ENCODE data around the gene USP20.

The USP20 gene

DNA sequence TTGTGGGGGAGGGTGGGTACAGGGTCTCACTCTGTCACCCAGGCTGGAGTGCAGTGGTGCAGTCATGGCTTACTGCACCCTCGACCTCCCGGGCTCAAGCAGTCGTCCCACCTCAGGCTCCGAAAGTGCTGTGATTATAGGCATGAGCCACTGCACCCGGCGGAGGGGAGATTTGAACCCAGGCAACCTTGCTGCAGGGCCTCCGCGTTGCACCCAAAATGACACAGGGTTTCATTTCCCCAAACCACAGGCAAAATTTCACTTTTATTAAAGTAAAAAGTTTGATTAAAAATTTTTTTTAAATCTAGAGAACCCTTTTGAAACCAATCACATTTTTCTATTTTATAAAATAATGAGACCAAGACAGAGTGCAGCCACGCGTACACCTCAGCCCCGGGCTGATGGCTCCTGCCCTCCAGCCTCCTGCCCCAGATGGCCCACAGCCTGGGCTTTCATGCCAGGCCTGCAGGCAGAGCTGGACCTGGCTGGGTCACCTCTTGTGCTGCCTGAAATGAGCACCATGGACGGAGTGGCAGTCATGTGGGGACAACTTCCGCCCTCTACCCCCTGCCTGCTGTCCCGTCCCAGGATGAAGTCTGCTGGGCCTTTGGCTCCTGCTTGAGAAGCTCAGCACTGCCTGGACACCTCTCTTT lies 30.5 kb downstream of the USP20 start:
- no peaks in the 10 kb centered on the region for H3K79me2 ChIP-seq (ENCODE audit: control insufficient read depth, insufficient read depth, low read length)
- H2AK5ac ChIP-seq (ENCODE audit: low read length) = no peak overlapping the region
- no peaks in the 10 kb centered on the region for H3K4me1 ChIP-seq (ENCODE audit: control insufficient read depth, low read depth, low read length)
- no peak overlapping the region for H2BK15ac ChIP-seq (replicated peaks; ENCODE audit: low read depth)
- H3K4ac ChIP-seq (ENCODE audit: low read depth, low read length) = no peak overlapping the region
- no peak overlapping the region for H3K4me3 ChIP-seq (ENCODE audit: low read length)
- no peak overlapping the region for H3K23ac ChIP-seq (ENCODE audit: low read length)
- no peak overlapping the region for H3K27ac ChIP-seq (ENCODE audit: low read depth, low read length)
- no peaks in the 10 kb centered on the region for H3K79me1 ChIP-seq (ENCODE audit: low read length)
- H3K4me2 ChIP-seq (ENCODE audit: low read length) = no peak overlapping the region
- no peak overlapping the region for H3K9ac ChIP-seq (ENCODE audit: low read length)
- H3K27me3 ChIP-seq (ENCODE audit: insufficient read depth, low read length, poor library complexity) = no peaks in the 10 kb centered on the region
- H4K5ac ChIP-seq (ENCODE audit: low read length) = no peak overlapping the region
- DNase-seq = no peak
- peaks cover 2% of the 10 kb centered on the region for H3K36me3 ChIP-seq (ENCODE audit: control insufficient read depth, insufficient read depth, low read length)
- no peak overlapping the region for H2BK120ac ChIP-seq (ENCODE audit: low read depth, low read length)
- no CpG with 5 or more reads among the region's 14 CpGs for WGBS (ENCODE audit: extremely low coverage, insufficient coverage, low lambda C conversion rate)
- no peak overlapping the region for H3K18ac ChIP-seq (ENCODE audit: low read length)
- no peak overlapping the region for H3K56ac ChIP-seq (ENCODE audit: low read length)
- H4K8ac ChIP-seq (ENCODE audit: low read depth, low read length) = no peak overlapping the region
- no peak overlapping the region for H2BK5ac ChIP-seq (ENCODE audit: low read length)

DNA sequence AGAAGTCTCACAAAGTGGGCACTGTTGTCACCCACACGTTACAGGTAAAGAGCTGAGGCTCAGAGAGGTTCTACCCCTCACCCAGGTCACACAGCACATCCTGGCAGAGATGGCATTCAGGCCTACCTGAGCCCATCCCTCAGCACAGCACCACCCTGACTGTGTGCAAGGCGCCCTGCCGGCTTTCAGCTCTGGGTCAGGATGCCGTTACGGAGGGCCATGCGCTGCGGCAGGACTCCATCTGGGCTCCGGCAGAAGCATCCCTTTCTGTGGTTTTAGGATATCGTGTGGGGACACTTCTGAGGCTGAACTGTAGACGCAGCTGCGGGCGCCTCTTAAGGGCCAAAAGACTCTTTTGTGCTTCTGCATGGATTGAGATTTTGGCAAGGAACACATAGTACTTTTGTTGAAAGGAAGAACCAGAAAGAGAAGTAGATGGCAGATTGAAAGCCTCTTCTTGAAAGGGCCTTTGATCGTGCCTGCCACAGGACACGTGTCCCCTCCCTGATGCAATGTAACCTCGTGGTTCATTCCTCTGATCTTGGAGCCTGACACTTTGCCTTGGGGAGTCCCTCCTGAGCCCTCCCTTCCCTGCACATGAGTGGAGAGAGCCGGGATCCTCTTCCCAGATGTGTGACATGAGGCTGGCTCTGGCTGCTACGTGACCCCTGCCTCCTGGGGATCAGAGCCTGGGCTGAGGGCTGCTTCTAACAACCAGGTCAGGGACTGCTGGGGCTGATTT lies 31.3 kb downstream of the USP20 start:
- H3K23ac ChIP-seq (ENCODE audit: low read length) = no peak overlapping the region
- no peak overlapping the region for H2AK5ac ChIP-seq (ENCODE audit: low read length)
- H4K8ac ChIP-seq (ENCODE audit: low read depth, low read length) = no peak overlapping the region
- no peak overlapping the region for H2BK5ac ChIP-seq (ENCODE audit: low read length)
- no peak overlapping the region for H2BK15ac ChIP-seq (replicated peaks; ENCODE audit: low read depth)
- H3K36me3 ChIP-seq (ENCODE audit: control insufficient read depth, insufficient read depth, low read length) = peaks cover 2% of the 10 kb centered on the region
- no CpG with 5 or more reads among the region's 17 CpGs for WGBS (ENCODE audit: extremely low coverage, insufficient coverage, low lambda C conversion rate)
- H3K4ac ChIP-seq (ENCODE audit: low read depth, low read length) = no peak overlapping the region
- no peak for DNase-seq
- no peaks in the 10 kb centered on the region for H3K79me2 ChIP-seq (ENCODE audit: control insufficient read depth, insufficient read depth, low read length)
- no peaks in the 10 kb centered on the region for H3K79me1 ChIP-seq (ENCODE audit: low read length)
- no peaks in the 10 kb centered on the region for H3K27me3 ChIP-seq (ENCODE audit: insufficient read depth, low read length, poor library complexity)
- H3K4me3 ChIP-seq (ENCODE audit: low read length) = no peak overlapping the region
- H3K4me1 ChIP-seq (ENCODE audit: control insufficient read depth, low read depth, low read length) = no peaks in the 10 kb centered on the region
- H2BK120ac ChIP-seq (ENCODE audit: low read depth, low read length) = no peak overlapping the region
- H3K56ac ChIP-seq (ENCODE audit: low read length) = no peak overlapping the region
- H3K4me2 ChIP-seq (ENCODE audit: low read length) = no peak overlapping the region
- no peak overlapping the region for H3K18ac ChIP-seq (ENCODE audit: low read length)
- H3K27ac ChIP-seq (ENCODE audit: low read depth, low read length) = no peak overlapping the region
- H3K9ac ChIP-seq (ENCODE audit: low read length) = no peak overlapping the region
- H4K5ac ChIP-seq (ENCODE audit: low read length) = no peak overlapping the region

DNA sequence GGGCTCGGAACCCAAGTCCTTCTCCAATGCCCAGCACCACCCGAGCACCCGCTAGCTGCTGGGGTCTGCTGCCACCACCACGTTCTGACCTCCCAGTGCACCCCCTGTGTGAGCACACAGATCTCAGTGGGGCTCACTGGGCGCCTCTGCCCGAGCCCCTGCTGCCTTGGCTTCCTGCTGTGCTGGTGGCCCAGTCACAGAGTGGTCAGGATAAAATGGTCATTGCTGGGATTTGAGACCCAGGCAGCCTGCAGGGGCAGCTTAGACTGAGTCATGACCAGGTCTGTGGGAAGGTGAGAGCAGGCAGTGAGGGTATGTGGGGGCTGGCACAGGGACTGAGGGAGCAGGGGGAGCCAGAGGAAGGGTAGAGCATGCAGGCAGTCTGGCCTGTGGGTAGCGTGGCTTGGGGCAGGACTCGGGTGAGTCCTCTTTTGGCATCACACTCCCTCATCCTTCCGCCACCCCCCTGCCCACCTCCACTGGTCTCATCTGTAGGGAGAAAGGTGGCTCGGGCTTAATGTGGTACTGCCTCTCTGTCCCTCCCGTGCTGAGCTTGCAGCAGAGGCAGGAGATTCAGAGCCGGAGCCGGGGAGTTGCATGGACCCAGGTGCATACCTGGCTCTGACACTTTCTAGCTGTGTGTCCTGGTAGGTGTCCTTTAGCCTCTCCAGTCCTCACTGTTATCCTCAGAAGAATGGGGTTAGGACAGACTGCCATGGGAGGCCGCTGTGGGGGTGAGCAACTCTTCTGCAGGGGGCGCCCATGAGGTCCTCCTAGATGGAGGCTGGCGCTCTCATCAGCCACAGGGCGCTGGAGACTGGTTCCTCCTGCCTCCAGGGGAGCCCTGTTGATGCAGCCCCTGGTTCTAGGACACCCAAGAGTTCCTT lies 32.1 kb downstream of the USP20 start:
- peak; percentile 34 for DNase-seq
- WGBS (ENCODE audit: extremely low coverage, insufficient coverage, low lambda C conversion rate) = no CpG with 5 or more reads among the region's 17 CpGs
- H3K4ac ChIP-seq (ENCODE audit: low read depth, low read length) = no peak overlapping the region
- no peak overlapping the region for H2BK120ac ChIP-seq (ENCODE audit: low read depth, low read length)
- no peak overlapping the region for H3K9ac ChIP-seq (ENCODE audit: low read length)
- no peak overlapping the region for H3K56ac ChIP-seq (ENCODE audit: low read length)
- H3K23ac ChIP-seq (ENCODE audit: low read length) = no peak overlapping the region
- H3K4me3 ChIP-seq (ENCODE audit: low read length) = no peak overlapping the region
- H3K4me2 ChIP-seq (ENCODE audit: low read length) = no peak overlapping the region
- peaks cover 2% of the 10 kb centered on the region for H3K36me3 ChIP-seq (ENCODE audit: control insufficient read depth, insufficient read depth, low read length)
- H4K8ac ChIP-seq (ENCODE audit: low read depth, low read length) = no peak overlapping the region
- no peak overlapping the region for H4K5ac ChIP-seq (ENCODE audit: low read length)
- no peaks in the 10 kb centered on the region for H3K79me2 ChIP-seq (ENCODE audit: control insufficient read depth, insufficient read depth, low read length)
- no peaks in the 10 kb centered on the region for H3K27me3 ChIP-seq (ENCODE audit: insufficient read depth, low read length, poor library complexity)
- no peak overlapping the region for H3K27ac ChIP-seq (ENCODE audit: low read depth, low read length)
- no peak overlapping the region for H3K18ac ChIP-seq (ENCODE audit: low read length)
- H2AK5ac ChIP-seq (ENCODE audit: low read length) = no peak overlapping the region
- H3K79me1 ChIP-seq (ENCODE audit: low read length) = no peaks in the 10 kb centered on the region
- H3K4me1 ChIP-seq (ENCODE audit: control insufficient read depth, low read depth, low read length) = no peaks in the 10 kb centered on the region
- no peak overlapping the region for H2BK5ac ChIP-seq (ENCODE audit: low read length)
- no peak overlapping the region for H2BK15ac ChIP-seq (replicated peaks; ENCODE audit: low read depth)

DNA sequence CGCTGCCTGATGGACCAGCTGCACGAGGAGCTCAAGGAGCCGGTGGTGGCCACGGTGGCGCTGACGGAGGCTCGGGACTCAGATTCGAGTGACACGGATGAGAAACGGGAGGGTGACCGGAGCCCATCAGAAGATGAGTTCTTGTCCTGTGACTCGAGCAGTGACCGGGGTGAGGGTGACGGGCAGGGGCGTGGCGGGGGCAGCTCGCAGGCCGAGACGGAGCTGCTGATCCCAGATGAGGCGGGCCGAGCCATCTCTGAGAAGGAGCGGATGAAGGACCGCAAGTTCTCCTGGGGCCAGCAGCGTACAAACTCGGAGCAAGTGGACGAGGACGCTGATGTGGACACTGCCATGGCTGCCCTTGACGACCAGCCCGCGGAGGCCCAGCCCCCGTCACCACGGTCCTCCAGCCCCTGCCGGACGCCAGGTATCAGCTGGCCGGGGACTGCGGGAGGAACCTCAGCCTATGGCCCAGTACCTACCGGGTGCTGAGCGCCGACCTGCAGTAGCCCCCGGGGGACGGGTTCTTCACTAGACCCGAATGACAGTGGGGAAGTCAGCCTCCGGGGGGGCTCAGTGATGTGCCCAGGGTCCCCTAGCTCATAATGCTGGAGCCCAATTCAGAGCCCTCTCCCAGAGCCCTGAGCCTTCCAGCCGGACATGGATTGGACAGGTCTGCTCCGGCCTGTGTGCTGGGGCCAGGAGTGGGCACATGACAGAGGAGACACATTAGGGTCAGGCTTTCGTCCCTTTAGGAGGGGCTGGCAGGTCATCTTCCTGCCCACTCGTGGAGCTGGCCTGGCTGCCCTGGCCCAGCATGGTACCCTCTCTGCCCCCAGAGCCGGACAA lies 33.0 kb downstream of the USP20 start:
- Histone ChIP-seq H2BK5ac (ENCODE audit: low read length) (no peak overlapping the region), H3K18ac (ENCODE audit: low read length) (no peak overlapping the region), H3K79me2 (ENCODE audit: control insufficient read depth, insufficient read depth, low read length) (no peaks in the 10 kb centered on the region), H2BK120ac (ENCODE audit: low read depth, low read length) (no peak overlapping the region), H3K9ac (ENCODE audit: low read length) (no peak overlapping the region), H3K4ac (ENCODE audit: low read depth, low read length) (no peak overlapping the region), H3K27me3 (ENCODE audit: insufficient read depth, low read length, poor library complexity) (no peaks in the 10 kb centered on the region), H3K27ac (ENCODE audit: low read depth, low read length) (no peak overlapping the region), H3K79me1 (ENCODE audit: low read length) (no peaks in the 10 kb centered on the region), H3K36me3 (ENCODE audit: control insufficient read depth, insufficient read depth, low read length) (peaks cover 2% of the 10 kb centered on the region), H3K56ac (ENCODE audit: low read length) (no peak overlapping the region), H2AK5ac (ENCODE audit: low read length) (no peak overlapping the region), H3K4me3 (ENCODE audit: low read length) (no peak overlapping the region), H3K4me1 (ENCODE audit: control insufficient read depth, low read depth, low read length) (no peaks in the 10 kb centered on the region), H3K4me2 (ENCODE audit: low read length) (no peak overlapping the region), H3K23ac (ENCODE audit: low read length) (no peak overlapping the region), H2BK15ac (replicated peaks; ENCODE audit: low read depth) (no peak overlapping the region), H4K5ac (ENCODE audit: low read length) (no peak overlapping the region), H4K8ac (ENCODE audit: low read depth, low read length) (no peak overlapping the region)
- WGBS (ENCODE audit: extremely low coverage, insufficient coverage, low lambda C conversion rate) = no CpG with 5 or more reads among the region's 48 CpGs
- DNase-seq = no peak

DNA sequence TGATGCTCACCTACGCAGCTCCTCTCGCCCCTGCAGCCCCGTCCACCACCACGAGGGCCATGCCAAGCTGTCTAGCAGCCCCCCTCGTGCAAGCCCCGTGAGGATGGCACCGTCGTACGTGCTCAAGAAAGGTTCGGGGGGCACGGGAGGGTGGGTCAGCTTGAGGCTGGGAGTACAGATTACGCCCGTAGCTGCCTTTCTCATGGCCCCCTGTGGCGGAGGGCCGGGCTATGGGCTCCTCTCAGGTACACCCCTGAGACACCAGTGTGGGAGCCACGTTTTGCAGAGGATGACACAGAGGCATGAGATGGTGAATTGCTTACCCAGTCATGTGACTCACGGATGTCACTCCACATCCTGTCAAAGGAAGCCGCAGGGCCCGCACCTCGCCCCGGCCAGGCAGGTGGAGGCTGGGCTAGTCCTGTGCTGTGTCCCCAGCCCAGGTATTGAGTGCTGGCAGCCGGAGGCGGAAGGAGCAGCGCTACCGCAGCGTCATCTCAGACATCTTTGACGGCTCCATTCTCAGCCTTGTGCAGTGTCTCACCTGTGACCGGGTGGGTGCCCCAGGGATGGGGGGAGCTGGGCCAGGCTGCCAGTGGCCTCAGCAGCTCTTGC lies 33.7 kb downstream of the USP20 start:
- Histone ChIP-seq H3K23ac (ENCODE audit: low read length) (no peak overlapping the region), H3K79me2 (ENCODE audit: control insufficient read depth, insufficient read depth, low read length) (no peaks in the 10 kb centered on the region), H3K56ac (ENCODE audit: low read length) (no peak overlapping the region), H2BK15ac (replicated peaks; ENCODE audit: low read depth) (no peak overlapping the region), H3K27ac (ENCODE audit: low read depth, low read length) (no peak overlapping the region), H3K4ac (ENCODE audit: low read depth, low read length) (no peak overlapping the region), H3K9ac (ENCODE audit: low read length) (no peak overlapping the region), H2BK120ac (ENCODE audit: low read depth, low read length) (no peak overlapping the region), H3K36me3 (ENCODE audit: control insufficient read depth, insufficient read depth, low read length) (peaks cover 2% of the 10 kb centered on the region), H4K5ac (ENCODE audit: low read length) (no peak overlapping the region), H3K4me2 (ENCODE audit: low read length) (no peak overlapping the region), H3K4me3 (ENCODE audit: low read length) (no peak overlapping the region), H3K18ac (ENCODE audit: low read length) (no peak overlapping the region), H2BK5ac (ENCODE audit: low read length) (no peak overlapping the region), H3K79me1 (ENCODE audit: low read length) (no peaks in the 10 kb centered on the region), H3K27me3 (ENCODE audit: insufficient read depth, low read length, poor library complexity) (no peaks in the 10 kb centered on the region), H3K4me1 (ENCODE audit: control insufficient read depth, low read depth, low read length) (no peaks in the 10 kb centered on the region), H2AK5ac (ENCODE audit: low read length) (no peak overlapping the region), H4K8ac (ENCODE audit: low read depth, low read length) (no peak overlapping the region)
- no peak for DNase-seq
- WGBS (ENCODE audit: extremely low coverage, insufficient coverage, low lambda C conversion rate) = no CpG with 5 or more reads among the region's 28 CpGs

Data from mesendoderm (in vitro differentiated cells).